GM04504 (cell line): ENCODE results near the gene SELENOO.

Source experiments
- DNase-seq: peaks from one replicate; pipeline ENCODE4 v3.0.0-alpha.2; 2012; ENCODE audit warnings: low read depth

Gene SELENOO

DNA sequence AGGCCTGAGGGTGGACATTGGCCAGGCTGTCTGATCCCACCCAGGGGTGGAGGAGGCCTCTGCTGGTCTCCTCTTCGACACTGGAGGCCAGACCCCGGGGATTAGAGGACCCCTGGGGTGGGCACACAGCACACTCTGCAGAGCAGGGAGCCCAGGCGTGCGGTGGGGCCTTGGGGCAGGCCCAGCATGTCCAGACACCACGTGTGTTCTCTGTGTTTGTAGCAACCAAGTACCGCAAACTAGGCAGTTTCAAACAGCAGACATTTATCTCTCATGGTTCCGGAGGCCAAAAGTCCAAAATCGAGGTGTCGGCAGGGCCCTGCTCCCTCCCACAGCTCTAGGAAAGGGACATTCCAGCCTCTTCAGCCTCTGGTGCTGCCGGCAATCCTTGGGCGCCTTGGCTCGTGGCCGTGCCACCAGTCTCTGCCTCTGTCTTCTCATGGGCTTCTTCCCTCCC, 28.8 kb upstream of the SELENOO start:
- DNase-seq, result no peak

DNA sequence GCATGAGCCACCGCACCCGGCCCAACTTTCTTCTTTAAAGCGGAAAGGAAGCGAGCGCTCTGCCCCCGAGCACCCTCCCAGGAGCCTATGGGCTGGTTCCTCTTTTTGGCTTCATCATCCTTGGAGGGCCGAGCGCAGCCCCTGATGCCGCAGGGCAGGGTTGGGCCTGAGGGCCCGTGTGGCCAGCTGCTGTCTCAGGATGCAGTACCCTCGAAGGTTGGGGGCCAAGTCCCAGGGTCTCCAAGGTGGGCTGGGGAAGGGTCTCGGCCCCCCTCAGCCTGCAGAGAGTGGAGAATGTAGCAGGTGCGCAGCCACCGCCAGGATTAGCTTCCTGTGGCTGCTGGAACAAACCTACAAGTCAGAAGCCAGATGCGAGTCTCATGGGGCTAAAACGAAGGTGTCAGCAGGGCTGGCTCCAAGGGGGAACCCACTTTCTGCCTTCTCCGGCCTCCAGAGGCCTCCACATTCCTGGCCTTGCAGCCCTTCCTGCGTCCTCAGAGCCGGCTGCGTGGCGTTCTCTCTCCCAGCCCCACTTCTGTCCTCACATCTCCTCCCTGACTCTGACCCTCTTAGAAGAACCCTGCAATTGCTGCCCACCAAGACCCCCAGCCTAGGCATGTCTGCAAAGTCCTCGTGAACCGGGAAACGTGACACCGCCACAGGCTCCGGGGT, 27.4 kb upstream of the SELENOO start:
- no peak for DNase-seq

DNA sequence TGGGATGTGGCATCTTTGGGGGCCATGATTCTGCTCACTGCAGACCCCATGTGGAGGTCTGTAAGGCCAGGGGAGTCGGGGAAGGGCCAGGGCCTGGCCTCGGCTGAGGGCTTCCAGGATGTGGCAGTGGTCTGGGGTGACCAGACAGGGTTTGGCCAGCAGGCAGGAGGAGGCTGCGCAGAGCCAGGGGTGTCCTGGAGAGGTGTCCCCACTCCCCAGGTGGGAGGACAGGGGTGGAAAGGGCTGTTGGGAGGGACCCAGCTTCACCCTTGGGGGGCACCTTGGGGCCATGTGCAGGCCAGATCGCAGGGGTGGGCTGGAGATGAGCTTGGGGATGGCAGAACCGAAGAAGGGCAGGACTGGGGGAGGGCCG, 26.8 kb upstream of the SELENOO start:
- no peak for DNase-seq

DNA sequence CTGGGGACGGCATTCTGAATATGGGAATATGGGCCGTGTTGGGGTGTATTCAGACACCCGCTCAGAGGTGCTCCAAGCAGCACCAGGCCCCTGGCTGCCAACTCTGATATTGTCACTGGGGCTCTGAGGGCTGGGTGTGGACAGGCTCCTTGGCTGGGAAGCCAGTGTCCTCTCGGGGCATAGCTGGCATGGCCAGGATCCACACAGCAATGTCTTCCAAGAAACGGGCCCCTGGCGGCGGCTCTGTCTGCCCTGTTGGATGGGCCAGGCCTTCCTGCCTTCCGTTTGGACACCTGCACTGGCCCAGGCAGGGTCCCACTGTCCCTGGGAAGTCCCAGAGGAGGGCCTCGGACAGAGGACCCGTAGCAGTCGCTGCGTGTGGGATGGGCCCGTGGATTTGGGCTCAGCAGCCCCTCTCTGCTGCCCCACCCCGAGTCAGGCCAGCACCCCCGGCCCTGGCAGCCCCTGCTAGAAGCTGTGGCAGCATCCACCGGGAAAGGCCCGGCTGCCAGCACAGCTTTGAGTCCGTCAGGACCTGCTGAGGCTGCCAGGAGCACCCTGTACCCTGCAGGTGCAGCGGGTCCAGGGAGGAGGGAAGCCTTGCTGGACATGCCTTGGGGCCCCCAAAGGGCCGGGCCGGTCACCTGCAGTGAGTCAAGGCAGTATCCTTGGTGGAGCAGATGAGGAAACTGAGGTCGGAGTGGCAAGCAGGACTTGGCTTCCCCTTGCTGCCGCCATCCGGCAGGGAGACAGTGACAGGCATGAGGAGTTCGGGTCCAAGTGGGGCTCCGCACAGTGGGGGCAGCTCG, 26.2 kb upstream of the SELENOO start:
- DNase-seq, result no peak

DNA sequence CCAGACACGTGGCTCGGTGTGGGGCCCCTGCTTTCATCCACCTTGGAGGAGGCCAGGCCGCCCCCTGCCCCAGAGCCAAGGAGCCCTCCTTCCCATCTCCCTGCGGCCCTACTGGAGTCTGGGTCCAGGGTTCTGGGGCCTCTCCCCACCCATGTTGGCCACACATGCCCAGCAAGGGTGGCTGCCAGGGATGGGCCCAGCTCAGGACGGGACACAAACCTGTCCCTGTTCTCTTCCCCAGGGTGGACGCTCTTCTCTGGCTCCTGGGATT, 25.7 kb upstream of the SELENOO start:
- DNase-seq, result no peak

DNA sequence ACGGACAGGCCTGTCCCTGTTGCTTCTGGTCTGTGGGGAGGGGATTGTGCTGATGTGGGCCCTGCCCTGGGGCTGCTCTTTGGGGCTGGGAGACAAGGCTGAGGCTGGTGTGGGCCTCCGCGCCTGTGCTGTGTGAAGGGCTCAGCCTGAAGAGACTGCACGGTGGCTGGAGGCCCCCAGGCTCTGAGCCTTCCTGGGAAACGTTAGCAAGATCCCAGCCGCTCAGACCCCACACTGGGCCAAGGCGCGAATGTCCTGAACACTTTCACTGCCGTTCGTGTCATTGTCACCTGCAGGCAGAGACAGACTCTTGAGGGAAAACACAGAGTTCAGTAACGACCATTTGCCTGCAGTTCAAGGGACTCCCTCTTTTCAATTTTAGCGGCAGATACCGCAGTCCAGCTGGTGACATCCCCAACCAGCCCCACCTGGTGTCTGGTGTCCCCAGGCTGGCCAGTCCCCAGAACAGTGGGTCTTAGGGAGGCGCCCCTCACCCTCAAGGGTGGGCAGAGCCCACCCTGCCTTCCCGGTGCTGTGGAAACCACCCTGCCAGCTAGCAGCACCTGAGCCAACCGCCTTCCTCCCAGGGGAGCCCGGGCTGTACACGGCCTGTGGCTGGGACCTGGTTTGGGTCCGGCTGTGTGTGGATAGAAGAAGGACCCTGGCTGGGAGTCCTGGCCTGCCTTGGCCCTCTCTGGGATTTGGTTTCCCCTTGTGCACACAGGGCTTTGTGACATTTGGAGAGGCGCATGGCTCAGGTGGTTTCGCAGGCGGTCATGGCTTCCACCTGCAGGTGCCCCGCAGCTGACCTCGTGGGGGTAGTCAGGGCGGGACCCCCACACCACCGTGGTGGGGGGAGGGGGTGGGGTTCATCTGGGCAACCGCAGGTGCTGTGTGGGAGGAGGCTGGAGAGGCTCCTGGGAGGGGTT, 24.6 kb upstream of the SELENOO start:
- no peak for DNase-seq

DNA sequence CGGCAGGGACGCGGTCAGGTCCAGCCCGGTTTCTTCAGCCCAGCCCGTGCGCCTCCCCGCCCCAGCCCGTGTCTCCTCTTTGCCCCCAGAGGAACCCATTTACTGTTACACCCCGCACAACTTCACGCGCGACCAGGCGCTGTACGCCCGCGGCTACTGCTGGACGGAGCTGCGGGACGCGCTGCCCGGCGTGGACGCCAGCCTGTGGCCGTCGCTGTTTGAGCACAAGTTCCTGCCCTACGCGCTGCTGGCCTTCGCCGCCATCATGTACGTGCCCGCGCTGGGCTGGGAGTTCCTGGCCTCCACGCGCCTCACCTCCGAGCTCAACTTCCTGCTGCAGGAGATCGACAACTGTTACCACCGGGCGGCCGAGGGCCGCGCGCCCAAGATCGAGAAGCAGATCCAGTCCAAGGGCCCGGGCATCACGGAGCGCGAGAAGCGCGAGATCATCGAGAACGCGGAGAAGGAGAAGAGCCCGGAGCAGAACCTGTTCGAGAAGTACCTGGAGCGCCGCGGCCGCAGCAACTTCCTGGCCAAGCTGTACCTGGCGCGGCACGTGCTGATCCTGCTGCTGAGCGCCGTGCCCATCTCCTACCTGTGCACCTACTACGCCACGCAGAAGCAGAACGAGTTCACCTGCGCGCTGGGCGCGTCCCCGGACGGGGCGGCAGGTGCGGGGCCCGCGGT, 23.8 kb upstream of the SELENOO start:
- DNase-seq, result no peak

DNA sequence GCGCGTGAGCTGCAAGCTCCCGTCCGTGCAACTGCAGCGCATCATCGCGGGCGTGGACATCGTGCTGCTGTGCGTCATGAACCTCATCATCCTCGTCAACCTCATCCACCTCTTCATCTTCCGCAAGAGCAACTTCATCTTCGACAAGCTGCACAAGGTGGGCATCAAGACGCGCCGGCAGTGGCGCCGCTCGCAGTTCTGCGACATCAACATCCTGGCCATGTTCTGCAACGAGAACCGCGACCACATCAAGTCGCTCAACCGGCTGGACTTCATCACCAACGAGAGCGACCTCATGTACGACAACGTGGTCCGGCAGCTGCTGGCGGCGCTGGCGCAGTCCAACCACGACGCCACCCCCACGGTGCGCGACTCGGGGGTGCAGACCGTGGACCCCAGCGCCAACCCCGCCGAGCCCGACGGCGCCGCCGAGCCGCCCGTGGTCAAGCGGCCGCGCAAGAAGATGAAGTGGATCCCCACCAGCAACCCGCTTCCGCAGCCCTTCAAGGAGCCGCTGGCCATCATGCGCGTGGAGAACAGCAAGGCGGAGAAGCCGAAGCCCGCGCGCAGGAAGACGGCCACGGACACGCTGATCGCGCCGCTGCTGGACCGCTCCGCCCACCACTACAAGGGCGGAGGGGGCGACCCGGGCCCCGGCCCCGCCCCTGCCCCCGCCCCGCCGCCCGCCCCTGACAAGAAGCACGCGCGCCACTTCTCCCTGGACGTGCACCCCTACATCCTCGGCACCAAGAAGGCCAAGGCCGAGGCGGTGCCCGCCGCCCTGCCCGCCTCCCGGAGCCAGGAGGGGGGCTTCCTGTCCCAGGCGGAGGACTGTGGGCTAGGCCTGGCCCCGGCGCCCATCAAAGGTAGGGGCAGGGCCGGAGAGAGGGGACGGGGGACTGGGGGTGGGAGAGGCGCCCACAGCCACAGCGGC, 23.0 kb upstream of the SELENOO start:
- no peak for DNase-seq

DNA sequence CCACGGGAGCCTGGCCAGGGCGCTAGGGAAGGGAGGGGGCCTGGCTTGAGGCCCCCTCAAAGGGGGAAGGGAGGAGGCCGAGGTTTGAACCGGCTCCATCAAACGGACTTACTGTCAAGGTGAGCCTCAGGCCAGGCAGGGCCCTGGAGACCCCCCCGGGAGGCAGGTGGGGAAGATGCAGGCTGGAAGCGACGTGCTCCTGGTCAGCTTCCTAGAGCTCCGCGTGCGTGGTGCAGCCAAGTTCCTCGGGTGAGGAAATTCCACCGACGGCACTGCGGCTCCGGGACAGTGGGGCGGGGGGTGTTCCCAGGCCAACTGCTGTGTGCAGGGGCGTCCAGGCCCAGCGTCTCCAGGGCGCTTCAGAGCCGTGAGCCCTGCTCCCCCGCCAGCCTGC, 22.3 kb upstream of the SELENOO start:
- no peak for DNase-seq

DNA sequence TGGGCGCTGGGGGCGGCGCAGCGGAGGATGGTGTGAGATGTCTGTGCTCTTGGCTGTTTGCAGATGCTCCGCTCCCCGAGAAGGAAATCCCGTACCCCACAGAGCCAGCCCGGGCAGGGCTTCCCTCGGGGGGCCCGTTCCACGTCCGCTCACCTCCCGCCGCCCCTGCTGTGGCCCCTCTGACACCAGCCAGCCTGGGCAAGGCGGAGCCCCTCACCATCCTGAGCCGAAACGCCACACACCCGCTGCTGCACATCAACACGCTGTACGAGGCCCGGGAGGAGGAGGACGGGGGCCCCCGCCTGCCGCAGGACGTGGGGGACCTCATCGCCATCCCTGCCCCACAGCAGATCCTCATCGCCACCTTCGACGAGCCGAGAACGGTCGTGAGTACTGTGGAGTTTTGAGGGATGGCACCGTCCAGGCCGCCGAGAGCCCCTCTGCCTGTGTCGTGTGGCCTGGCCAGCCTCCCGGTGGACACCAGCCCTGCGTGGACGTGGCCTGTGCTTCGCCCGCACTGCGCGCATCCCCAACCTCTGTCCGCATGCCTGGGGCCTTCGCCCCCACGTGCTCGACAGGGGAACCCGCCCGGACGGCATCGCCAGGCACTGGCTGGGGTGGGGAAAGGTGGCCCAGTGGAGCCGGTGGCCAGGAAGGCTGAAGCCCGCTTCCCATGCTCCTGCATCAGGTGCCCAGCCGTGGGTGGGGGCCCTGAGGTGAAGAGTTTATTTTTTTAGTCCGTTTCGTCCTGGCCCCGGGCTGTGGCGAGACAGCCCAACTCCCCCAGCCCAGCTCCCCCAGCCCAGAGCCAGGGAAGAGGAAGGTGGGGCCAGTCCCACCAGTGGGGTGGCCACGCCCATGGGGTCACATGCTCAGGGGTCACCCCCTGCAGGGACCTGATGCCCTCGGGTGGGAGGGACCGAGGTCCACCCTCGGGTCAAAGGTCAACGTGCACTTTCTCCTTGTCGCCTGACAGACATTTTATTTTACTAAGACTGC, 21.6 kb upstream of the SELENOO start:
- no peak for DNase-seq

DNA sequence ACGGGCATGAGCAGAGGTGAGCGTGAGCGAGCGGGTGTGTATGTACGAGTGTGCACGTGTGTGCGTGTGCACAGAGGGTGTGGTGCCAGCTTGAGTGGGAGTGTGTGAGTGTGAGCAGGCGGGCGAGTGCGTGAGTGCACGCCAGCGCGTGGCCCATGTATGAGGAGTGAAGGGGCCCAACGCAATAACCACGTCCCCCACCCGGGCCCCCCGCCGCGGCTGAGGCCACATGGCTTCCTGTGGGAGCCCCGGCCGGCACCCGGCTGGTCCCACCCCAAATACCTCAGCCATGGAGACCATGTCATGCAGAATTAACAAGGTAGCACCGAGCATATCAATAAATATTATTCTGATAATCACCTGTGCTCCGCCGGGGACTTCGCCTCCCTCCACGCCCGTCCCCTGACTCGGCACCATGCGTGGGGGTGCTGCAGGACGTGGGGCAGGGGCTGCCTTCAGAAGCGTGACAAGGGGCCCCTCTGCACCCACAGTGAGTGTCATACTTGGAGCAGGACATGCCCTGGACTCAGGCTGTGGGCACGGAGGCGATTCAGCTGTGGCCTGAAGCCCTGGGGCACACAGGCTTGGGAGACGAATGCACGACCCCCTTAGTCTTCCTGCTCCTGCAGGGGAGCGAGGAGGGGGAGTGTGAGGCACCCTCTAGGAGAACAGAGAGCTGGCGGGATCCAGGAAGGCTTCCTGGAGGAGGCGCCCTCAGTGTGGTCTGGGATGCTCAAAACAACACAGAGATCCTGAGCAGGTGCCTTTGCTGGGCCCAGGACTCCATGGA, 20.7 kb upstream of the SELENOO start:
- DNase-seq, result no peak

DNA sequence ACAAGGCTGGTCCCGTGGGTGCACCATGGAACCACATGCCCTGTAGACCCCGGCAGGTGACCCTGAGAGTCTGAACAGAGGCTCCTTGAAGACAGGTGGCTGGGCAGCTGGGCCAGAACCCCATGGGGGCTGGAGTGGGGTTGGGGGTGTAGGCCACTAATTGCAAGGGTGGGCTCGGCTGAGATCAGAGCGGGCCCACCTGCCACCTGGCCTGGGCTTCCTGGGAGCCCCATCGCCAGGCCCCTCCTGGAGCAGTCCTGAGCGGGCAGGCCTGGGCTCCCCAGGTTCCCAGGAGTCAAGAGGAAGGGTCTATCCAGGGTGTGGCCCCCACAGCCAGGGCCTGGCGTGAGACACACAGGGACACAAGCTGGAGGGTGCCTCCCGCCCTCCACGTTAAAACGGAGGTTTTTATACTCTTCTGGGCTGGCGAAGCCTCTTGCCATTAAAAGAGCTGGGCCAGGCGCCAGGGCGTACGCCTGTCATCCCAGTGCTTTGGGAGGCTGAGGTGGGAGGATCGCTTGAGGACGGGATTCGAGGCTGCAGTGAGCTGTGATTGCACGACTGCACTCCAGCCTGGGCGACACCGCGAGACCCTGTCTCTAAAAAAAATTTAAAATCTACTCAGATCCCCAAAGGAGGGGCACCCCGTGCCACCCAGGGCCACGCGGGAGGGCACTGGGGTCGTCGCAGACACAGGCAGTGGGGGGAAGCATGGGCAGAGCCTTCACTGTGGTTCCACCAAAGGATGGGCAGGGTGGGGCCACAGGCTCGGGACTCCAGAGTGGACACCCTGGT, 19.9 kb upstream of the SELENOO start:
- no peak for DNase-seq

DNA sequence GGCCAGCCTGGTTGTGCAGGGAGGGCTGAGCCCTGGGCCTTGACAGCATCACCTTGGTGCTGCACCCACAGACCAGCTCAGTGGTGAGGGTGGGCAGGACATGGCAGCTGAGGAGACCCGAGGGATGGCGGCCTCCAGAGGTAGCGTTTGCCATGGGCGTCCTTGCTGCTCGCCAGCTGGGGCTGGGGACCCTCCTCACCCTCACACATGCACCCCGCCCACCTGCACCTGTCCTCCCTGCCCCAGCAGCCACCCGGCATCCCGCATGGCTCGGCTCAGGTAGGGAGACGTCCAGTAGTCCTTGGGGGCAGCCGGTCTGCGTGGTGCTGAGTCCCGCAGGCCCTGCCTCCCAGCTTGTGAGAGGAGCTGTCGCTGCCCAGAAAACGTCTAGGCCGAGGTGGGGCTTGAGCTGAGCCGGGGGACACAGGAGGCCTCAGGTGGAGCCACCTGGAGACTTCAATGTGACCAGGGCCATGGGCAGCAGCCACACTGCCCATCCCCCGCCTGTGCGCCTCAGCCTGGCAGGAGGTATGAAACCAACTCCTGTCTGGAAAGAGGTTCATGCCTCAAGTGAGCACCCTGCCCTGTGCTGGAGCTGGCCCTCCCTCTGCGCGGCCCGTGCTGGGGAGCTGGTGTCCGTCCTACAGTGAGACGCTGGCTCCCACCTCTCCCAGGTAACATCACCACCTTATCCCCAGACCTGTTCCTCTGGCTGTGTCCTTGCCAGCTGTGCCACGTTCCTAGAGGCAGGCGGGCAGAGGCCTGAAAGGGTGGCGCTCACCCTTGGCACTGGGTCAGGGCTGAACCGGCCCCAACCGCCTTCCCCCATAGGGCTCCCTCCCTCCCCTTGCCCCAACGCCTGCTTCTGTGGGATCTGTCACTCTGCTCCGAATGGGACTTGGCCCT, 18.4 kb upstream of the SELENOO start:
- no peak for DNase-seq

DNA sequence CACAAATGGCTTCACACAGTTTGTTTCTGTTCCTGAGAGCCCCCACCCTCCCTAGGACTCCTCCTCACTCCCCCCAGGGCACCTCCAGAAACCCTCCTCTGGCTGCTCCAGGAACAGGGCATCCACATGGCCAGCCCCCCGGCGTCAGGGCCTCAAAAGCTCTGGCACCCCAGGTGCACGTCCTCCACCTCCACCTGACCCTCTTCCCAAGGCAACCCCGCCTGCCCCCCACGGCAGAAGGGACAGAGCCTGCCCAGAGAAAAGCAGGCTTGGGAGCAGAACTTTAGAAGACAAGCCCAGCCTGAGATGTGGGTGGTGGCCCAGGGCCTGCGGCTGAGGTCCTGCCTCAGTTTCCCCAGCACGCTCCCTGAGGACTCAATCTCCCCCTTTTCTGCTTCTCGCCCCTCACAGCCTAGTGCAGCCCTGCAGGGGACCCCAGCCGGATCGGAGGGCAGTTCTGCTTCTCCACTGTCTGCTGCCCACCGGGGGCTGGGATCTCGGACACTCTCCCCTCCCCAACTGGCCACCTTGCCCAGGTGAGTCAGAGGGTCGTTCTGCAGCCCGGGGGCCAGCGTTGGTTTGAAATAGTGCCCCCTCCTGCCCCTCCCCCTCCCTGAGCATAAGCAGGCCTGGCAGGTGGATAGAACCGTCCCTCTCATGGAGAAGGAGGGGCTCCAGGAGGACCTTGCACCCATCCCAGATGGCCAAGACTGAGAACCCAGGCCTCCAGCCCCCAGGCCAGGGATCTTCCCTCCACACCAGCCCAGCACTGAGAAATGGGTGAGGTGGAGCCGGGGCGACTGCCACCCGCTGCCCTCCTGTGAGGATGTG, 17.5 kb upstream of the SELENOO start:
- no peak for DNase-seq

DNA sequence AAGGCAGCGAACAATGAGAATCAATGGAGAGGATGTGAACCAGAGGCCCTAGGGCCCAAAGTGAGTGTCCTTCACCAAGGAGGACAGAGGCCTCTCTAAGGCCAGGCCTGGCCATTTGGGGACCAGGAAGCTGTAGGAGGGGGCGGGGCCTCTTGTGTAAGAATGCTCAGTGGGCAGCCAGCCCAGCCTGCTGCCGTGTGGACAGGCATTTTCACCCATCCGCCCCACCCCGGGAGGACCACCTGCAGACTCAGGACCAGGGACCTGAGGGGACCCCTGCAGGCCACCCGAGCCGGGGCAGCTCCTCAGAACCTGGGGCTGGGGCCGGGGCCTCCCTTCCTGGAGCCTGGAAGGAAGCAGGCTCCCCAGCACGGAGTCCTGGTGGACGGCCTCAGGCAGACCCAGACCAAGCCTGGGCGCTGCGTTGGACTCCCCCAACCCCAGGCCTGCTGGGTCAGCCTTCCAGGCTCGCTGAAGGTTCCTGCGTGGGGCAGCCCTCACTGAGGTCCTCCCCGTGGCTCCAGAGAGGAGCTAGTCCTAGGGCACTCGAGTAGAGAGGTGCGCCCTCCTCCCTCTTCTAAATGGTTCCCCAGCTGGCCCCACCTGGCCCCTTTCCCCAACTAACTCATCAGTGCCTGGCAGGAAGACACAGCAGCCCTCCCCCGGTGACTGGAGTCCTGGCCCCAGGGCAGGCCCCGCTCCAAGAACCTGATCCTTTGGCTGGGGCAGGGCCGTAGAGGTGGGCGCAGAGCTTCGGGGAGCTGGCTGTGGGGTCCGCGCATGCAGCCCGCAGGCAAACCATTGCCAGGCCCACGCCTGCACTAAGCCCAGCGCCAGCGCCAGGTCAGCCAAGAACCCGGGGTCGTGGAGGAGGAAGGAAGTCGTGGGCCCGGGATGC, 16.6 kb upstream of the SELENOO start:
- DNase-seq, result no peak
